ENCODE data around the gene MSI2.

- no peak for TF ChIP-seq EP300 (IDR thresholded peaks at IDR 0.05)
- no peak for TF ChIP-seq CTCF (IDR thresholded peaks at IDR 0.05)
- no peak for TF ChIP-seq POLR2A (IDR thresholded peaks at IDR 0.05)
- TF ChIP-seq POLR2AphosphoS5 (IDR thresholded peaks at IDR 0.05): no peak
Observed at GRCh38 chr17:57395721-57396321, 139.5 kb downstream of the MSI2 start.

All from gastroesophageal sphincter (tissue), 3 donors.